H1 (cell line): Measurements from ENCODE around the gene GPR139. TPM values are rescaled to one million over a fixed set of nuclear protein-coding genes. Genes with fewer than 3 reads are reported as not detected.

Experiments
- CTCF ChIA-PET: fragments of 300-600 bp; sonication (Branson Sonifier 250); formaldehyde crosslinking; loops from one replicate; lab custom pipeline; 2021; ENCODE audit not compliant: partially characterized antibody; lab: Charles Lee
- POLR2A ChIA-PET: fragments of 300-600 bp; sonication (Branson Sonifier 250); formaldehyde crosslinking; loops from one replicate; lab custom pipeline; 2021; ENCODE audit warnings: inconsistent platforms; ENCODE audit not compliant: partially characterized antibody; lab: Charles Lee
- DNase-seq, 2 experiments: peaks; one replicate each; pipeline versions ENCODE4 v3.0.0 to v3.0.0-alpha.2; 2010 to 2022; ENCODE audit warnings: low spot score in 2 of 2, low read depth in 1 of 2, mixed read lengths in 1 of 2
- FAIRE-seq: peaks from 2 replicates; lab custom pipeline; 2011; peaks lifted over from hg19 to GRCh38; lab: Jason Lieb, UNC
- H2AFZ ChIP-seq: 2 replicates; pipeline ENCODE4 v1.8.1; 2012; ENCODE audit warnings: low read length, inconsistent platforms
- H2AK5ac ChIP-seq: 2 replicates; pipeline ENCODE4 v1.6.1; 2013; ENCODE audit warnings: low read depth, low read length
- H2BK120ac ChIP-seq: replicated peaks from 2 replicates; pipeline ENCODE3; 2013; ENCODE audit warnings: low read depth, low read length, inconsistent platforms
- H2BK12ac ChIP-seq: 2 replicates; pipeline ENCODE4 v1.6.1; 2013; ENCODE audit warnings: low read depth, low read length
- H2BK15ac ChIP-seq: 2 replicates; pipeline ENCODE4 v1.6.1; 2013; ENCODE audit warnings: low read length
- H2BK20ac ChIP-seq: 2 replicates; pipeline ENCODE4 v1.6.1; 2013; ENCODE audit warnings: low read length
- H2BK5ac ChIP-seq: 2 replicates; pipeline ENCODE4 v1.6.1; 2013; ENCODE audit warnings: low read depth, low read length
- H3K14ac ChIP-seq: 2 replicates; pipeline ENCODE4 v1.6.1; 2013; ENCODE audit warnings: inconsistent platforms; ENCODE audit not compliant: insufficient read length
- H3K18ac ChIP-seq: 2 replicates; pipeline ENCODE4 v1.6.1; 2013; ENCODE audit warnings: low read length; ENCODE audit errors: extremely low read depth
- H3K23ac ChIP-seq: 2 replicates; pipeline ENCODE4 v1.6.1; 2013; ENCODE audit warnings: inconsistent platforms; ENCODE audit not compliant: insufficient read length
- H3K23me2 ChIP-seq: 2 replicates; pipeline ENCODE4 v1.6.1; 2013; ENCODE audit warnings: low read depth, low read length
- H3K27ac ChIP-seq: 2 replicates; pipeline ENCODE4 v1.6.1; 2011; ENCODE audit warnings: low read depth, low read length, inconsistent platforms
- H3K27me3 ChIP-seq, 4 experiments: replicated peaks in 1 of 4; 1 replicate in 1 of 4; 2 replicates in 3 of 4; pipeline versions ENCODE4 v1.6.1 to v1.8.1; 2011 to 2013; ENCODE audit warnings: low read length in 3 of 4, mild to moderate bottlenecking in 3 of 4, inconsistent platforms in 2 of 4, mixed read lengths in 2 of 4, moderate library complexity in 1 of 4; ENCODE audit not compliant: control insufficient read depth in 3 of 4, insufficient read depth in 3 of 4; ENCODE audit errors: extremely low read depth in 1 of 4
- H3K36me3 ChIP-seq, 4 experiments: 2 replicates each; pipeline versions ENCODE4 v1.6.1 to v1.8.1; 2011 to 2013; ENCODE audit warnings: mild to moderate bottlenecking in 4 of 4, low read length in 3 of 4, moderate library complexity in 2 of 4, control low read depth in 1 of 4, inconsistent platforms in 1 of 4; ENCODE audit not compliant: insufficient read depth in 4 of 4, control insufficient read depth in 2 of 4
- H3K4ac ChIP-seq: replicated peaks from 2 replicates; pipeline ENCODE3; 2013; ENCODE audit warnings: low read length, low read depth, mixed read lengths, inconsistent platforms; ENCODE audit not compliant: insufficient read length
- H3K4me1 ChIP-seq, 4 experiments: replicated peaks in 1 of 4; 1 replicate in 1 of 4; 2 replicates in 3 of 4; pipeline versions ENCODE4 v1.6.1 to v1.8.1; 2011 to 2013; ENCODE audit warnings: low read length in 3 of 4, inconsistent platforms in 2 of 4, mixed read lengths in 1 of 4; ENCODE audit not compliant: insufficient read depth in 4 of 4, control insufficient read depth in 3 of 4
- H3K4me2 ChIP-seq, 2 experiments: 2 replicates each; pipeline versions ENCODE4 v1.6.1 to v1.8.1; 2011 to 2013; ENCODE audit warnings: low read depth in 2 of 2, low read length in 2 of 2, control low read depth in 1 of 2, inconsistent platforms in 1 of 2, mild to moderate bottlenecking in 1 of 2; ENCODE audit not compliant: insufficient read depth in 1 of 2
- H3K4me3 ChIP-seq, 4 experiments: fragments of 200-600, 300-600 bp in 1 of 4; sonication (generic), shearing (Covaris generic), sonication (Bioruptor Twin) in 1 of 4; 2 replicates each; pipeline versions ENCODE4 v1.5.1 to v1.8.1; 2011 to 2016; ENCODE audit warnings: low read length in 4 of 4, low read depth in 3 of 4, control low read depth in 2 of 4, inconsistent platforms in 2 of 4, mild to moderate bottlenecking in 2 of 4, mixed read lengths in 1 of 4, moderate library complexity in 1 of 4; ENCODE audit not compliant: insufficient read depth in 2 of 4; ENCODE audit errors: extremely low read depth in 1 of 4
- H3K56ac ChIP-seq: replicated peaks from 2 replicates; pipeline ENCODE3; 2013; ENCODE audit warnings: low read depth, mild to moderate bottlenecking, mixed read lengths, low read length, inconsistent platforms; ENCODE audit not compliant: insufficient read length
- H3K79me1 ChIP-seq: 2 replicates; pipeline ENCODE4 v1.6.1; 2013; ENCODE audit warnings: low read depth, low read length, control low read depth
- H3K79me2 ChIP-seq, 2 experiments: 2 replicates each; pipeline versions ENCODE4 v1.6.1 to v1.8.1; 2012 to 2013; ENCODE audit warnings: low read length in 2 of 2, mild to moderate bottlenecking in 2 of 2, inconsistent platforms in 1 of 2; ENCODE audit not compliant: insufficient read depth in 2 of 2, control insufficient read depth in 1 of 2
- H3K9ac ChIP-seq, 4 experiments: replicated peaks in 1 of 4; 1 replicate in 1 of 4; 2 replicates in 3 of 4; pipeline versions ENCODE4 v1.6.1 to v1.8.1; 2011 to 2013; ENCODE audit warnings: low read depth in 3 of 4, low read length in 3 of 4, control low read depth in 2 of 4, mild to moderate bottlenecking in 2 of 4, moderate library complexity in 2 of 4, inconsistent platforms in 1 of 4; ENCODE audit errors: extremely low read depth in 1 of 4
- H3K9me3 ChIP-seq, 2 experiments: 2 replicates each; pipeline versions ENCODE4 v1.6.1 to v1.8.1; 2012 to 2013; ENCODE audit warnings: mild to moderate bottlenecking in 2 of 2, moderate library complexity in 2 of 2, control low read depth in 1 of 2, inconsistent platforms in 1 of 2, low read depth in 1 of 2, low read length in 1 of 2, mixed read lengths in 1 of 2; ENCODE audit not compliant: insufficient read depth in 2 of 2
- H4K20me1 ChIP-seq, 2 experiments: replicated peaks in 1 of 2; 2 replicates each; pipeline versions ENCODE3 to v1.8.1; 2011 to 2013; ENCODE audit warnings: inconsistent platforms in 2 of 2, low read length in 2 of 2, mild to moderate bottlenecking in 1 of 2; ENCODE audit not compliant: insufficient read depth in 2 of 2, control insufficient read depth in 1 of 2
- H4K5ac ChIP-seq: 2 replicates; pipeline ENCODE4 v1.6.1; 2013; ENCODE audit warnings: low read length, low read depth, mixed read lengths, inconsistent platforms; ENCODE audit not compliant: insufficient read length
- H4K8ac ChIP-seq: 2 replicates; pipeline ENCODE4 v1.8.0; 2013; ENCODE audit warnings: mild to moderate bottlenecking, moderate library complexity, low read length, inconsistent platforms; ENCODE audit not compliant: insufficient read depth; ENCODE audit errors: extremely low read depth
- H4K91ac ChIP-seq: replicated peaks from 2 replicates; pipeline ENCODE3; 2013; ENCODE audit warnings: low read length, mixed read lengths, inconsistent platforms; ENCODE audit not compliant: insufficient read length
- JUN ChIP-seq: IDR thresholded peaks from 2 replicates; pipeline ENCODE4 v1.6.1; 2011; ENCODE audit warnings: low read depth, mild to moderate bottlenecking, improper control_type of control experiment, low read length
- WGBS, 2 experiments: shearing (Covaris generic) in 1 of 2; methylation state at CpG; one replicate each; pipeline versions ENCODE4 v1.1.6 to v1.1.7; 2013 to 2015; ENCODE audit warnings: low lambda C conversion rate in 2 of 2, mixed read lengths in 2 of 2, inconsistent platforms in 1 of 2, low coverage in 1 of 2, missing lambda C conversion rate in 1 of 2; ENCODE audit not compliant: insufficient replicate concordance in 2 of 2, insufficient coverage in 1 of 2, insufficient read length in 1 of 2; ENCODE audit errors: extremely low coverage in 1 of 2, missing lambda C conversion rate in 1 of 2; 5-methylcytosine and 5-hydroxymethylcytosine counted together
- polyA plus RNA-seq, 7 experiments: library from polyadenylated mRNA; depleted of rRNA in 3 of 7; stranded (reverse) in 5 of 7; unstranded in 2 of 7; fragments of >200 nt in 5 of 7; fragments of 200-250 nt in 2 of 7; gene quantifications; 1 replicate in 5 of 7; 2 replicates in 1 of 7; 4 replicates in 1 of 7; pipeline versions ENCODE4 v1.2.1 to v1.2.3, GENCODE V29; 2011 to 2013; ENCODE audit warnings: missing spikeins in 2 of 7, mixed read lengths in 2 of 7
- total RNA-seq: library from RNA; stranded (reverse); fragmentation: NEBNext Ultra II Directional; extraction: Animal tissue kit (Norgen Biotek cat#: 25700); gene quantifications from 2 replicates; pipeline ENCODE4 v1.2.1, GENCODE V29; 2021

GPR139 gene
- total and polyA plus RNA-seq, 2 of the 8 experiments (the other 6 are each of a cell fraction or from before 2014, with no cell fraction given) = 0.84 to 2.2 TPM

DNA sequence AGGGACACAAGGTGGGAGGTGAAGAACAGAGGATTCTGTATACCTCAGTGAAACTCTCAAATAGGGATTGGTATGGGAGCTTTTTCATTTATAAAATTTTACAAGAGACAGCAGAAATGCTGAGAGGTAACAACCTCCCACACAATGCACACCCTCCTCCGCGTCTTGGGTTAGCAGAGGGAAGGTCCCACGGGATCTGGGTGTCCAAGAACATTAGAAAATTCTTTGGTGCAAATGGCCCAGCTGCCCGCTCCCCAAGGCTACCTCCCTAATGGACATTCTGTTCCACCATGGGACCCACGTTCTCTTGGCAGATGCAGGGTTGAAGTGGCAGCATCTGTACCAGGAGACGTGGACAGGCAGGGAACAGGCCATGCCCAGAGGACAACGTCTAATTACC is 22.5 kb downstream of the GPR139 start:
- H3K56ac ChIP-seq = no peak overlapping the region
- no peak overlapping the region for H3K4ac ChIP-seq
- H3K79me1 ChIP-seq = peaks cover 2% of the 10 kb centered on the region; the same call in 1 of the 2 replicates
- H4K5ac ChIP-seq = no peak overlapping the region
- H3K4me1 ChIP-seq = peaks cover 1 to 9% (median 4%) of the 10 kb centered on the region in 4 experiments; a peak in 2 of 7 replicates
- no peak overlapping the region for H3K18ac ChIP-seq
- no peak overlapping the region for H2AFZ ChIP-seq
- H4K91ac ChIP-seq = no peak overlapping the region
- no peaks in the 10 kb centered on the region for H4K20me1 ChIP-seq
- H2BK15ac ChIP-seq = no peak overlapping the region
- no peak overlapping the region for H4K8ac ChIP-seq
- no peaks in the 10 kb centered on the region for H3K79me2 ChIP-seq
- no peak overlapping the region for H2BK120ac ChIP-seq
- DNase-seq (no peak), FAIRE-seq (no peak)
- H3K23ac ChIP-seq = no peak overlapping the region
- 95% methylated on average over 6 of the region's 7 CpGs; no CpG with 5 or more reads in 1 of the 2 experiments for WGBS, 2 experiments
- H3K4me2 ChIP-seq = no peak overlapping the region
- CTCF ChIA-PET = interaction anchor here (3.0 kb wide), 1 partner anchor 144 kb away, joined by 11 read pairs; no protein-coding TSS in a partner anchor
- no peak overlapping the region for H2BK5ac ChIP-seq
- no peak overlapping the region for H2BK20ac ChIP-seq
- H2AK5ac ChIP-seq = no peak overlapping the region
- H3K27me3 ChIP-seq = no peaks in the 10 kb centered on the region
- H3K27ac ChIP-seq = no peak overlapping the region
- no peaks in the 10 kb centered on the region for H3K9me3 ChIP-seq
- no peak overlapping the region for H3K9ac ChIP-seq
- H3K4me3 ChIP-seq = no peak overlapping the region
- H3K23me2 ChIP-seq = no peaks in the 10 kb centered on the region
- H3K36me3 ChIP-seq = no peaks in the 10 kb centered on the region
- POLR2A ChIA-PET = no interaction called here
- no peak overlapping the region for H3K14ac ChIP-seq
- H2BK12ac ChIP-seq = no peak overlapping the region
- no peak for TF ChIP-seq JUN
